BJ (cell line): ENCODE measurements around the gene ABCB8. TPM values are rescaled to one million over a fixed set of nuclear protein-coding genes. Genes with fewer than 3 reads are reported as not detected.

Source experiments
- CTCF ChIA-PET: fragments of 350-600 bp; formaldehyde crosslinking; extraction: SDS; loops from one replicate; lab custom pipeline; 2021; ENCODE audit warnings: antibody characterized with exemption, inconsistent platforms; lab: Yijun Ruan, JAX
- POLR2A ChIA-PET: fragments of 300-600 bp; sonication (Branson Sonifier 250); formaldehyde crosslinking; extraction: SDS; loops from one replicate; lab custom pipeline; 2021; ENCODE audit warnings: antibody characterized with exemption; lab: Charles Lee
- DNase-seq: peaks from one replicate; pipeline ENCODE4 v3.0.0-alpha.2; 2011; ENCODE audit warnings: low read depth
- H3K27me3 ChIP-seq: 2 replicates; pipeline ENCODE4 v1.6.0; 2011; ENCODE audit warnings: low read length; ENCODE audit not compliant: control insufficient read depth, insufficient read depth
- H3K36me3 ChIP-seq: 2 replicates; pipeline ENCODE4 v1.5.1; 2011; ENCODE audit warnings: low read length; ENCODE audit not compliant: control insufficient read depth, insufficient read depth
- H3K4me3 ChIP-seq: 2 replicates; pipeline ENCODE4 v1.5.1; 2011; ENCODE audit warnings: low read depth, mild to moderate bottlenecking, control low read depth, low read length
- CTCF ChIP-seq: IDR thresholded peaks from 2 replicates; pipeline ENCODE4 v1.5.1; 2011; ENCODE audit warnings: low read depth, mild to moderate bottlenecking, control low read depth, inconsistent platforms, low read length, moderate library complexity; ENCODE audit not compliant: insufficient read depth
- polyA plus RNA-seq: library from polyadenylated mRNA; depleted of rRNA; stranded (reverse); fragments of >200 nt; gene quantifications from 2 replicates; pipeline ENCODE4 v1.2.3, GENCODE V29; 2011

Gene ABCB8
- polyA plus RNA-seq, 1 experiment = 23.6 TPM

GRCh38 chr7:150994141-150994837, 34.0 kb upstream of the ABCB8 start:
- H3K27me3 ChIP-seq = no peaks in the 10 kb centered on the region; the same call in 1 of the 2 replicates
- CTCF ChIA-PET = interaction anchor here (0.9 to 1.9 kb wide), 5 partner anchors 8 to 129 kb away, joined by 3 to 11 read pairs (median 6); no protein-coding TSS in a partner anchor
- DNase-seq = no peak
- no peaks in the 10 kb centered on the region for H3K36me3 ChIP-seq
- H3K4me3 ChIP-seq = no peak overlapping the region
- TF ChIP-seq CTCF = no peak
- POLR2A ChIA-PET = no interaction called here

GRCh38 chr7:150994838-150995510, 33.3 kb upstream of the ABCB8 start:
- ChIA-PET POLR2A (no interaction called here), CTCF (interaction anchor here (0.9 to 1.9 kb wide), 4 partner anchors 9 to 129 kb away, joined by 3 to 11 read pairs (median 5); no protein-coding TSS in a partner anchor)
- no peak for TF ChIP-seq CTCF
- Histone ChIP-seq H3K4me3 (no peak overlapping the region), H3K36me3 (no peaks in the 10 kb centered on the region), H3K27me3 (no peaks in the 10 kb centered on the region; the same call in 1 of the 2 replicates)
- no peak for DNase-seq

GRCh38 chr7:150996376-150997074, 31.7 kb upstream of the ABCB8 start:
- POLR2A ChIA-PET = no interaction called here
- Histone ChIP-seq H3K27me3 (no peaks in the 10 kb centered on the region; the same call in none of the 2 replicates), H3K4me3 (no peak overlapping the region), H3K36me3 (no peaks in the 10 kb centered on the region)
- no peak for TF ChIP-seq CTCF
- no peak for DNase-seq
- CTCF ChIA-PET = interaction anchor here (1.2 to 1.6 kb wide), 2 partner anchors 11 to 16 kb away, joined by 3 to 6 read pairs; no protein-coding TSS in a partner anchor

GRCh38 chr7:150997075-150997511, 31.2 kb upstream of the ABCB8 start:
- POLR2A ChIA-PET = no interaction called here
- no peak for DNase-seq
- H3K4me3 ChIP-seq = no peak overlapping the region
- CTCF ChIA-PET = interaction anchor here (1.2 to 1.6 kb wide), 2 partner anchors 11 to 15 kb away, joined by 3 to 6 read pairs; no protein-coding TSS in a partner anchor
- no peak for TF ChIP-seq CTCF
- no peaks in the 10 kb centered on the region; the same call in none of the 2 replicates for H3K27me3 ChIP-seq
- H3K36me3 ChIP-seq = no peaks in the 10 kb centered on the region

GRCh38 chr7:150997817-150998216, 30.4 kb upstream of the ABCB8 start:
- Histone ChIP-seq H3K36me3 (no peaks in the 10 kb centered on the region), H3K27me3 (no peaks in the 10 kb centered on the region; the same call in none of the 2 replicates), H3K4me3 (no peak overlapping the region)
- CTCF ChIA-PET = interaction anchor here (1.2 to 1.6 kb wide), 2 partner anchors 12 to 15 kb away, joined by 3 to 6 read pairs; no protein-coding TSS in a partner anchor
- no peak for TF ChIP-seq CTCF
- DNase-seq = no peak
- POLR2A ChIA-PET = no interaction called here
